ENCODE results near the gene NOP14.
"Not testable (repeated sequence)": the region's sequence is repeated elsewhere in the genome, so short reads cannot be mapped to it uniquely, and the experiment has no call there.

GRCh38 chr4:2983715-2984114 is 20.5 kb upstream of the NOP14 start:
- TF ChIP-seq EZH2 (IDR thresholded peaks at IDR 0.05; ENCODE audit: borderline replicate concordance, low read depth, low read length, severe bottlenecking); POLR2A (IDR thresholded peaks at IDR 0.05; ENCODE audit: low read depth, low read length); CTCF (IDR thresholded peaks at IDR 0.05; ENCODE audit: extremely low read depth in 1 of 2, insufficient read depth in 1 of 2, low read depth in 1 of 2, low read length in 2 of 2); POLR2AphosphoS5 (IDR thresholded peaks at IDR 0.05; ENCODE audit: insufficient read depth, low read depth, low read length): not testable (repeated sequence)
- TF ChIP-seq, protein P1, sequence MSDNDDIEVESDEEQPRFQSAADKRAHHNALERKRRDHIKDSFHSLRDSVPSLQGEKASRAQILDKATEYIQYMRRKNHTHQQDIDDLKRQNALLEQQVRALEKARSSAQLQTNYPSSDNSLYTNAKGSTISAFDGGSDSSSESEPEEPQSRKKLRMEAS (IDR thresholded peaks at IDR 0.05; ENCODE audit: insufficient read depth, insufficient read length), result not testable (repeated sequence)

Measured in endothelial cell of umbilical vein (primary cell).